GM18951 (cell line): Measurements from ENCODE around the gene ADRM1.

ENCODE experiments used
- POLR2A ChIP-seq: IDR thresholded peaks from 4 replicates; pipeline ENCODE4 v1.6.1; 2011; ENCODE audit warnings: mild to moderate bottlenecking; ENCODE audit not compliant: insufficient read length, insufficient read depth; ENCODE audit errors: extremely low read depth
- in situ Hi-C: fragments of 300-500 bp; cut with MboI; formaldehyde crosslinking; loops from one replicate; pipeline ENCODE4 v1.12.0; 2022; ENCODE audit warnings: low sequenced_read_pairs, mixed read lengths, inconsistent platforms; ENCODE audit not compliant: unreplicated experiment

The ADRM1 gene

GRCh38 chr20:62285722-62286121, 17.1 kb upstream of the ADRM1 start:
- in situ Hi-C loops = no loop called here
- no peak for TF ChIP-seq POLR2A

GRCh38 chr20:62286493-62287064, 16.2 kb upstream of the ADRM1 start:
- in situ Hi-C loops = no loop called here
- TF ChIP-seq POLR2A = no peak

GRCh38 chr20:62287129-62287528, 15.7 kb upstream of the ADRM1 start:
- in situ Hi-C loops = no loop called here
- TF ChIP-seq POLR2A = no peak

DNA sequence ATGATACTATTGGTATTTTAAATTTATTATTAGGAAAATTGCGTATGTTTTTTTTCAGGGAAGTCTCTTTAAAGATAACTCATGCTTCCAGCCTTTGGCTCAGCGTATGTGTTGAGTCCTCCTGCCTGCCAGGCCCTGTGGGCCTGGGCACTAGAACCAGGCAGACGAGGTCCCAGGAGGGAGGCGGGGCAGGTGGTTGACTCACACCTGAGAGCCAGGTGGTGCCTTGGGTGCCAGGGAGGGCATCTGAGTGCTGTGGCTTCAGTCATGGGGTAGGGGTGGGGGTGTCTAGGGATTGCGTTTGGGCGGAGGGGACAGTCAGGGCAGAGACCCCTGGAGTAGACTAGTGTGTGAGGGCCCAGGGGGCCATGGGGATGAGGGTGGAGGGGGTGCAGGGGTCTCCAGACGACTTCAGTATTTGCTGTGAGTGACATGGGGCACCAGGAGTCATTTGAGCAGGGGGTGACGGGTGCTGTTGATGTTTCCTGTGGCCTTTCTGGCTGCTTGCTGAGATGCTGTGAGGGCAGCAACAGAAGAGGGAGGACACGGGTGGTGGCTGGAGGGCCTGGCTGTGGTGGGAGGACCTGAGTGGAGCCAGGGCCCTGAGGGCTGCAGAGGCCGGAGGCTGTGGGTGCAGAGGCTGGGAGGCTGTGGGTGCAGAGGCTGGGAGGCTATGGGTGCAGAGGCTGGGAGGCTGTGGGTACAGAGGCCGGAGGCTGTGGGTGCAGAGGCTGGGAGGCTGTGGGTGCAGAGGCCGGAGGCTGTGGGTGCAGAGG, 14.8 kb upstream of the ADRM1 start:
- in situ Hi-C loops = no loop called here
- no peak for TF ChIP-seq POLR2A

DNA sequence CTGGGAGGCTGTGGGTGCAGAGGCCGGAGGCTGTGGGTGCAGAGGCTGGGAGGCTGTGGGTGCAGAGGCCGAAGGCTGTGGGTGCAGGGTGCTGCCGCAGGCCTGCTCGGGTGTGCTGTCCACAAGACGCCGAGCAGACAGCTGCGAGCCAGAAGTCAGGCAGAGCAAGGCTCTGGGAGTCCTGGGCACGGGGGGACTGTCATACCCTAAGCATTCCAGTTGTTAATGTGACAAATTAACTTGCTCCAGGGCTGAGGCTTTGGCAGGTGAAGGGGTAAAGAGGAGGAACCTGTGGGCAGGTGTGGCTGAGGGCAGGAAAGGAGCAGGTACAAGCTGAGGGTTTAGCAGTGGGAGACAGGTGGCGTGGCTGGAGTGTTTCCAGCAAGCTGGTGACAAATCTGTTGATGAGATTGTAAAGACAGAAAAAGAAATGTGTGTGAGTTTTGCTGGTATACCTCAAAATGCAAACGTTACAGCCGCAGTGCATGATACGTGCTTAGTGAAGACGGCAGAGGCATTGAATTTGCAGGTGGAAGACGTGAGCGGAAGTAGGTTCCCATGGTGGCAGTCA, 14.2 kb upstream of the ADRM1 start:
- no peak for TF ChIP-seq POLR2A
- in situ Hi-C loops = no loop called here

GRCh38 chr20:62289131-62289530, 13.7 kb upstream of the ADRM1 start:
- TF ChIP-seq POLR2A = no peak
- in situ Hi-C loops = no loop called here

DNA sequence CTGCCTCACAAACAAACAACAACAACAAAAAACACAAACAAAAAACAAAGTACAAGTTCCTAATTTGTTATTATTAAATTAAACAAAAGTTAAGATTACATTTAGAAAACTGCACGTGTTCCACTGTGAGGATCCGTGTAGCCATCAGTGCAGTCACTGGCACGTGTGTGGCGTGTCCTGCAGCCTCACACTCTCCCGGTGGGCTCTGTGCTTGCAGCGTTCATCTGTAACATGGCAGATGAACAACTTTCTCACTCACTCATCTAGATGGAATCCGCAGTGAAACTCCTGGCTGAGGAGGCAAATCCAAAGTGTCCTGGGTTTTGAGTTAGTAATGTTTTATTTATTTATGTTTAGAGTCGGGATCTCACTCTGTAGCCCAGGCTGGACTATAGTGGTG, 12.9 kb upstream of the ADRM1 start:
- no peak for TF ChIP-seq POLR2A
- in situ Hi-C loops = no loop called here

- TF ChIP-seq POLR2A = no peak
- in situ Hi-C loops = no loop called here
Observed at GRCh38 chr20:62291251-62292066, 11.3 kb upstream of the ADRM1 start.

- in situ Hi-C loops = no loop called here
- TF ChIP-seq POLR2A = no peak
Observed at GRCh38 chr20:62292108-62292507, 10.7 kb upstream of the ADRM1 start.

- no peak for TF ChIP-seq POLR2A
- in situ Hi-C loops = no loop called here
Observed at GRCh38 chr20:62293111-62293784, 9.5 kb upstream of the ADRM1 start.

DNA sequence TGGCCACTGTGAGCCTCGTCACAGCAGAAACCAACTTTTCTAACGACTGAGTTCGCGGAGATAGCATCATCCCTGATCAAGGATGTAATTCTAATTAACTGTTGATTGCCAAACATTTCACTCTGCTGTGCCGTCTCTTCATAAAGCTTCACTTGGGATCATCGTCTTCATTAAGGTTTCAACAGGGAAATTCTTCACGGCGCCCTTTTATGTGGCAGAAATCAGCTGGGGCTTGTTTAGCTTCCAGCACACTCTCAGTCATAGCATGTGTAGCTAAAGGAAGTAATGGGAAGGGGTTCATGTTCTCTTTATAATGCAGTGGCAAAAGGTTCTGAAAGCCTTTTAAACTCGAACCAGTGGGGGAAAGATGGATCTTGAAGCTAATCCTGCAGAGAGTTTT, 8.9 kb upstream of the ADRM1 start:
- in situ Hi-C loops = no loop called here
- no peak for TF ChIP-seq POLR2A

DNA sequence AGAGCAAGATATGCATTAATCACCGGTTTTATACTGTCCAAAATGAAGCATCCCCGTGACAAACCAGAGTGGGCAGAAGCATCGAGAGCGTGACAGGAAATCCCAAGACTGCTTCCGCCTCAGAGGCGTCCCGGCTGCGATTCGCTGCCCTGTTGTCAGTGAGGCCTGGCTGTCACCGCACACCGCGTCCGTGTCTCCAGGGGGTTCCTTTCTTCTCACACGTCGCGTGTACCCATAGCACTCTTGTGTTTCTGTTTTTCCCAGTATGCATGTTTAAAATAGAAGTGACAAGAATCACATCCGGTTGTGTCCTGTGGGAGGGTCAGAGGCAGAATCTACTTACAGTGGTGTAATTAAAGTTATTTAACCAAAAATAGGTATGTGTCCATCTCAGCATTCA, 8.3 kb upstream of the ADRM1 start:
- in situ Hi-C loops = no loop called here

More for the DNA sequence above, 8.3 kb upstream of the ADRM1 start:
- TF ChIP-seq POLR2A = no peak
